Activated CD8-positive, alpha-beta memory T cell treated with anti-CD3 and anti-CD28 coated beads, Interleukin-2, amount 50 U/mL, for 24 hours (primary cell): ENCODE data around the gene GJD2.

Experiments
- DNase-seq: peaks from one replicate; pipeline ENCODE4 v3.0.0-alpha.2; 2020; ENCODE audit errors: extremely low read depth

The GJD2 gene

DNA sequence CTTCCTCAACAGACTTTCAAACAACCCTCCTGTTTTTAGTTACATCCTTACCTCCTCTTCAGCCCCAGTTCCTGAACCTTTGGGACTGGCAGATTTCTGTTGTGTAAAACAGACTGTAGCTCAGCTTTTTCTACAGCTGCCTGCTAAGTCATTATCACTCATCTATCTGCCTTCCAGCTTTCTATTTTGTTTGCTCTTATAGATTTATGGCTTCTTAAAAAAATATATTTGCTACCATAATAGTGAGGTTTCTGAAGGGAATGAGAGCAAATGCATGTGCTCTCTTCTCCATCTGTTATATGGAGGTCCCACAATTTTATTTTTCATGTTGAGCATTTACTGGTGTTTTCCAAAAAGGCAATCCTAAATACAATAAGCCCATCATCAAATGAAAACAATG is 18.2 kb upstream of the GJD2 start:
- no peak for DNase-seq

DNA sequence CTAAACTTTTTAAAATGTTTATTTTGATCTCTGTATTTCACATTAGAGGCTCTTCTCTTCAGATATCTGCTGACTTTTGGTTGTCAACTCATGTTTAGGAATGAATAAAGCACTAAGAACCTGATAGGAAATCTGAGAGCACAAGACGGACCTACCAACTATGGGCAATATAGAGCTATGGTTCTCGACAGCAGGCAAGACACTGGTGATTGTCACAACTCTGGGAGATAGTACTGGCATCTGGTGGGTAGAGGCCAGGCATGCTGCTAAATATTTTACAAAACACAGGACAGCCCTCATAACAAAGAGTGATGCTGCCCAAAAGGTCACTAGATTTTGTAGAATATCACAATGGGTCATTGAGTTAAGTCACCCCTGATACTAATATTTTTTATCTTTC is 17.5 kb upstream of the GJD2 start:
- no peak for DNase-seq

DNA sequence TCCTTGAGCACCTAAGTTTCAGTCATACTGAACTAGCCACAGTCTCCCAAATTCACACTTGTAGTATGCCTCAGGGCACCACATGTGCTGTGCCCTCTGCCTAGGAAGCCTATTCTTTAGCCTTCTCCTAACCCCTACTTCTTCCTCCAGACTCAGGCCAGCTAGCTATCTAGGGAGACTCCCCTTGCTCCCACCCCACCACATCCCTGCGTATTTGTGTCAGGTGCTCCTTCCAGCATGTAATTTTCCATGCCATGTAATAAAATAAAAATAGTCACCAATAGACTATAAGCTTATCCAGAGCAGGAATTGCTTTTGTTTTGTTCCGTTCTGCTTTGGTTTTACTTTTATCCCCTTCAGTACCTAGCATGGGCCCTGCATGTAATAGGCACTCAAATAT is 14.9 kb upstream of the GJD2 start:
- DNase-seq, result no peak

DNA sequence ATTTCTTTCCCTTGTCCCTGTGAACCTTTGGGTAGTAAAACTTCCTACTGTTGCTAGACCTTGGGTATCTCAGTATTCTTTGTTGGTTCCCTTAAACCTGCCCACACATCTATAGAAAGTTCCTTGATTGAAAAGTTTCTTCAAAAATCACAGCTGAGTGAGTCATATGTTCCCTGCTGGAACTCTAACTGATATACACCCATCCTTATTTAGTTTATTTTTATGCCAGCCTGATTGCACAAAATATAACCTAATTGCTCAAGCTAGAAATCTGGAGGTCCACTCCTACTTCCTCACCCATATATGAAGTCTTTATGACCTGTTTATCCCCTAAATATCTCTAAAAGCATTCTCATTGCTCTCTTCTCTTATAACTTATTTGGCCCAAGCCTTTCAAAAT is 13.7 kb upstream of the GJD2 start:
- no peak for DNase-seq

DNA sequence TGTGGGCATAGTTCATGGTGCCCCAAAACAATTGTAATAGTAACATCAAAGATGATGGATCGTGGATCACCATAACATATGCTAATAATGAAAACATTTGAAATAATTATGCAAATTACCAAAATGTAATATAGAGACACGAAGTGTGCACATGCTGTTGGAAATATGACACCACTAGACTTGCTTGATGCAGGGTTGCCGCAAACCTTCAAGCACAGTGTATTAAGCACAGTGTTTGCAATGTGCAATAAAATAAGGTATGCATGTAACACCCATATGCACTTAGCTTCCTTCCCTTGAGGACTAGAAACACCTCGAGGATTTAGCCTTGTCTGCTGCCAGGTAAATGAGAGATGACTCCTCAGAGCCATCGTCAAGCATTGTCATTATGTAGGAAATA is 10.9 kb upstream of the GJD2 start:
- no peak for DNase-seq

DNA sequence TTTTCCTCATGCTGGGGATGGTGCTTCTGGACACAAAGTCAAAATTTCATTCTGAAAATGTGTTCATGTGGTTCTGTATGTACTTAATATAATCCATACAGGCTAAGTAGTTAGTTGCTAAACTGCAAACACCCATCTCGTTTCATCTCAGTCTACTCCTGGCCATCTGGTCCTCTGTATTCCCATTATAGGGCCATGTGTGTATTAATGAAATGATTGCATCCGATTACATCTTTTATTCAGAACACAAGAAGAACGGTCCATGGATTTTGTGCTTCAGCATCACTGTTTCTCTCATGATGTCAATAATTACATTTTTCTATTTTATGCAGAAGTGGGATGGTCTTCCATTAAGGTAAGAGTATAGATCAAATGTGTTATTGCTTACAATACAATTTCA is 6.1 kb upstream of the GJD2 start:
- DNase-seq, result no peak

DNA sequence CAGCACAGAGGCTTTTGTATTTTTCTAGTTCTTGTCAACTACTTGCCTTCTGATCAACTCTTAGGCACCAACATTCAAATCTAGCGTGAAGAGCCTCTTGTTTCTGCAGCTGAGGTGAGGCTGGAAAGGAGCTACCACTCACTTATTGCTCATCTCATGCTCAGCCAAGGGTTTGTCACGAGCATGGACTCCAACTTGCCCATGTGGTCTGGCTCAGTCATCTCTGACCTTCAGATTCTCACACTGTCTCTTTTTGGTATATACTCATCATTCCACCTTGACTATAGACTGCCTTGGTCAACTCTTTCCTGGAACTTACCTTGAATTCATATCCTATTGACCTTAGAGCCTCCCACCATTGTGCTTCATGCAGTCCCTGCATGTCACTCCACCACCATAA is 5.2 kb upstream of the GJD2 start:
- DNase-seq, result no peak

DNA sequence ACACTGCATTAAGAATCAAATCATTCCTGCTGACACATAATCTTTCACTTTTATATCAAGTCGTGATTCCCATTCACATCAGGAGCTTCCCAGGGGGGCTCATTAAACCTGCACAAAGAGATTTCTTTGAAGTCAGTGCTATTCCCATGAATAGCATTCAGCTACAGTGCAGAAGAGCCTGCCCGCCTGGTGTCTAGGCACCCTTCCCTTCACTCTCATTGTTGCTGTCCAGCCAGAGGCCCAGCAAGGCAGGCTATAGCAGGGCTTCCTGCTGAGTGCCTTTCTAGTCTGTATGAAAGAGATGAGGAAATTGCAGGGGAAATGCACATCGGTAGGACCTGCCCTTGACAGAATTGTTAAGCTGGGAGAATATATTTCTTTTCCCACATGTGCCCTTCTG is 4.5 kb upstream of the GJD2 start:
- no peak for DNase-seq

DNA sequence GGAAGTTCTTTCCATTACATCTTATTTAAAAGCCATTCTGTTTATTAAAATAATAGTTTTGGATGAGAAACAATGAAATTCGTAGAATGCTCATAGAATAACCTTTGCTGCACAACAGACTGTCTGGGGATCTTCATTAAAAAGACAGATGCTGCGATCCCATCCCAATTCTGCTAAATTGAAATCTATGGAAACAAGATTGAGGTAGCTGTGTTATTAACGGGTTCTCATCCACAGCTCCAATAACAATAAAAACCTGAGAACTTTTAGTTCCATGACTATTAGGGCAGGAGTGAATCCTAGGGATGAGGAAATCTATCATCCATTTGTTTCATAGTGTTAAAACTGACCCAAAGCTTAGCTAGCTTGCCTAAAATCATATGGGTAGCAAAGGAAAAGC is 2.5 kb upstream of the GJD2 start:
- DNase-seq, result no peak

DNA sequence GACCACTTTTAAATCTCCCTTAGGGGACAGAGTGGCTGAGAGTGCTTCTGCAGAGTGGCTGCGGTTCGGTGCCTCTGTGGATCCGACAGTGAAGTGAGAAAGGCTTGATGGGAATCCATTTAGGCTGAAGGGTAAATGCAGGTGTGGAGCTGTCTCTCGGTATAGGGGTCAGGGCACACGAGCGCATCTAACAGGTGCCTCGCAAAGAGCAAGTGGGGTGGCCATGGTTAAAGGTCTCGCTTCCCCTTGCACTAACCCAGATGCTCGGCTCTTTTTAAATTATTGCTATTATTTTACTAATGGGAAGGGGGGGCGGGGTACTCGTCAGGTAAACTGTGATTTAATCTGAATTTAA is 598 bp upstream of the GJD2 start:
- DNase-seq, result no peak

DNA sequence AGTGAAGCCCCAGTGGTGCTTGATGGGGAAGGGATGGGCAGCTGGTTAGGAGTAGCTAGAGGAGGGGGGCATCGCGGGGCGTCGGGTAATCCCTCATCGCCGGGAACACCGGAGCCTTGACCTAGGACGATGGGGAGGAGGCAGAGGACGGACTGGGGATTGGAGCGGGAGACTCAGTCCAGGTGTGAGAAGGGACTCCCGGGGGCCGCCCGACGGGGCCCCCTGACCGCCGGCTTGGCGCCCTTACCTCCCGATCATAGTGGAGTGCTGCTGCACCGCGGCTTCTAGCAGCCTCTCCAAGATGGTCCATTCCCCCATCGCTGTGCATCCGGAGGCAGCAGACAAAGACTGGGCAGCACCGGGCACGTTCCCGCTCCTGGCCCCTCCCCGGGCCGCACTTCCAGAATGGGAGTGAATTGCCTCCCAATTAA is 612 bp downstream of the GJD2 start:
- DNase-seq, result no peak

DNA sequence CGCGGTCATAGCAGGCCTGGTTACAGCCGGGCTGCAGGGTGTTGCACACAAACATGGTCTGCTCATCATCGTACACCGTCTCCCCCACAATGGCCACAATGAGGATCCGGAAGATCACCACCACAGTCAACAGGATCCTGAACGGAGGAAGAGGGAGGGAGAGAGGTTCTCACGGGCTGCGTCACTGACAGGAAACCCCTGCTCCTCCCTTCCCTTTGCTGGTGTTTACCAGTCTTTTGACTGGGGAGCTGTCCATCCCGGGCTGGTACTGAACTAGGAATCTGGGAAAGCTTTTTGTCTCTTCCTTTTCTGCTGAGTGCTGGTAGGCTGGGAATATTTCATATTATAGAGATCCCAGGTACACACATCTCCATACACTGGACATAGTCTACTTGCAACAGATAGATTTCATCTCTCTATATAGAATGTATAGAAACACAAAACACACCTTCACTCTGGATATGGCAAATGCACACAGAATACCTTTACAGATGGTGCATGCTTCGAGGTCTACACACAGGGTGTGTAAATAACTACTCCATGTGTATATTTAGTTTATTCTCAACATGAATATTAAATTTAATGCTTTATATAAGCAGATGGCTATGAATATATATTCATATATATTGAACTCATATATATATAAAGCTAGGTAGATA is 1.4 kb downstream of the GJD2 start:
- no peak for DNase-seq

DNA sequence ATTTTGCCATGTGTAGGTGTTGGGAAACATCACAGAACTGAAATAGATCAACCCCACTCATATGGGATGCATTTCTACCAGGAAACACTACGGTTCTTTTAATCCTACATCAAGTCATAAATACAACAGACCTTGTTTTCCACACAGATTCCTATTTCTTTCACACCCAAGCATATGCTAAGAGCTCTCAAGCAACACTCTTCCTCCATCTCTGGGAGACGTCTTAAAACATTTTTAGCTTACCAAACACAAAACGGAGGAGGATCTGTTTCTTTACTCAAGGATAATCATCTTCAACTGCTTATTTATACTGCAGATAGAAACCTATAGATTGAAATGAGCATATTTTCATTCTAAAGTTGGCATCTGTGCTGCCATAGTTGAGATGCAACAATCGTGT is 5.1 kb downstream of the GJD2 start:
- DNase-seq, result no peak

DNA sequence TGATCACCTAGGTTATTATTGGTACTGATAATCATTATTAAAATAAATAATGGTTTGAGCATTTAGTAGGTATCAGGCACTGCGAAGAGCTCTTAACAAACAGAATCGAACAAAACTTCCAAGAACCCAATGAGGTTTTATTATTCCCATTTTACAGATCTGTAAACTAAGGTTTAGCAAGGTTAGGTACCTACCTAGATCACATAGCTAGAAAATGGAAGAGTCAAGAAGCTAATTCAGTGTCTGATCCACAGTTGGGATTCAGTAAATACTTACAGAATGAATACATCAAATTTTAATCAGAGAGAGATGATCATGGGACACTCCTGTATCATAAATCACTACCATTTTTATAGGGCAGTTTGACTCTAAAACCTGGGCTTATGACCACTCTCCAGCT is 15.5 kb downstream of the GJD2 start:
- DNase-seq, result no peak

DNA sequence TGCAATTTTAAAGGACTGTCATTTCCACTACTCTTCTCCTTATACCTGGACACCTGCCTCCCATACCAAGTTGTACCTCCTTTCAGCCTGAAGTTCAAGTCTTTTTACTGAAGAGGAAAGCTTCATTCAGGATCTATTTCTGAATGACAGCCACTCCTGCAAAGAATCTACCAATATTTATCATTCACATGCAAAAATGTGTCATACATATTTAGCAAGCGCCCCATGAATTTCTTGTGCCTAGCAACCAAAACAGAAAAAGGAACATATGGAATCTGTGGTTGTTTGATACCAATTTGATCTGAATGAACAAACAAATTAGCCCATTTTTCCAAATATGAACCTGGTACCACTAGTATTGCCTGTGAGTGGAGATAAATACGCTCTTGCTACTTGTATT is 16.8 kb downstream of the GJD2 start:
- no peak for DNase-seq

DNA sequence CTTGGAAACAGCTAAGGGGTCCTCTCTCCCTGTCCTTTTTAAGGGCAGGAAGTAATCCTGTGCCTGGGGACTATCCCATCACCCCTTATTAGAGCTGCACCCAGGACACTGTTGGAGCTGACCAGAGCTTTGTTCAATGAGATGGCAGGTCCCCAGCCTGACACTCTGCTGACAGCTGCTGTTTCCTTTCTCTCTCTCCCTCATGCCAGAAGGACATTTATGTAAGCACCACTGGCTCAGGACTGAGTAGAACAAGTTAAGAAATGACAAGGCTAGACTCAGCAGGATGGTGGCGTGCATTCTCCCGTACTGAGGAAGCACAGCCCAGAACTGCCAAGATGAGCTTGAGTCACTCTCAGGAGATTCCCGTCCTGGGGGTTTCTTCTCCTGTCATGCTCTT is 17.3 kb downstream of the GJD2 start:
- no peak for DNase-seq

DNA sequence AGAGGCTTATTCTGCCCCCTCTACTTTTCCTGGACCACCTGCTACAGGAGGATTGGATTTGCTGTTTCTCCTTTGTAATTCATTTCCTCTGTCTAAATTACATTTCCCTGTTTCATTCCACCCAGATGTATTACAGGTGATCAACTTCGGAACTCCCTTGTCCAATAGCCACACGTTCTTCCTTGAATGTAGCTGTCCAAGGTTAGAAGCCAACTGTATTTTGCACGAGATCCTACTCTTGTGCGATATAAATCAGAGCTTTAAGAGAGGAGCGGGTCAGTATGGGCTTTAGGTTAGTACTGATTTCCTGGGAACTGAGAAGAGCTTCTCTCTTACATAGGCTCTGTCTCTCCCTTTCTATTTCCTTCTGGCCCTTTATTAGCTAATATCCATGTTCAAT is 20.5 kb downstream of the GJD2 start:
- DNase-seq, result no peak

DNA sequence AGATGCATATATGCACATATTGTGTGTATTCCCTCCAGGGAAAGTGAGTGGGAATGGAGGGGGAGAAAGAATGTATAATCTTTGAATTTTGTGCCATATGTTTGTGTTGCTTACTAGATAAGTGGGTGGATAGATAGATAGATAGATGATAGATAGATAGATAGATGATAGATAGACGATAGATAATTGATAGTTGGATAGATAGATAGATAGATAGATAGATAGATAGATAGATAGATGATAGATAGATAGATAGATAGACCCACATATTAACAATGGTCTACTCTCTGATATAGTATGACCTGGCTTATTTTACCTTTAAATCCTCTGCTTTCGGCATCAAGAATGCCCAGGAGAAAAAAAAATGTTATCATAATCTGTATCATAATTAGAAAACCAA is 21.2 kb downstream of the GJD2 start:
- DNase-seq, result no peak

DNA sequence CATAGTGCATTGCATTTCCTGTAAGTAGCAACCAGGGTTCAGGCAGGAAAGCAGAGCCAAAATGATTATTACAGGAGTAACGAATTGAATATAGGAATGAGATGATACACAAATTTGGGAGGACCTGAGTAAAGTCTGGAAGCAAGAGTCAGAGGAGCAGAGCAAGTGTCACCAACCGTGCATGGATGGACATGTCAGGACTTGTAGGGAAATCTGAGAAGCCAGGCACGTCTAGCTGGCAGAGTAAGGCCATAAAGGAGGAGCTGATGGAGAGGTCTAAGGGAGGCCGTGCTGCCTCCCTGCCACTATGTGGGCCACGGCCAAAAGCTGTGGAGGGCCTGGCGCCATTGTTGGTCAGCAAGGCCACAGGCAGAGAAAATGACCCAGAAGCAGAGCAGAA is 22.4 kb downstream of the GJD2 start:
- no peak for DNase-seq

DNA sequence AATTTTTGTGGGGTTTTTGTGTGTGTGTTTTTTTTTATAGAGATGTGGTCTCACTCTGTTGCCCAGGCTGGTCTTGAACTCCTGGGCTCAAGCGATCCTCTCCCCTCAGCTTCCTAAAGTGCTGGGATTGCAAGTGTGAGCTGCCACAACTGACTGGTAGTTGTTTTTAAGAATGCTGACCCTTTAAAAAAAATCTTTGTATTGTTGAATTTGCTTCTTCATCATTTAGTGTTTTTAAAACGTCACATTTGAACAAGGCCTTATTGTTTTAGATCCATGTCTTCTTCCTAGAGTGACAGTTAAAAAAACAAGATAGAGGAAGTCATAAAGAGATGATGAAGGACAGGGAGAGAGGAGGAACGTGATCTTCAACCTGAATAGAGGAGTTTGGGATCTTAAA is 24.1 kb downstream of the GJD2 start:
- DNase-seq, result no peak

DNA sequence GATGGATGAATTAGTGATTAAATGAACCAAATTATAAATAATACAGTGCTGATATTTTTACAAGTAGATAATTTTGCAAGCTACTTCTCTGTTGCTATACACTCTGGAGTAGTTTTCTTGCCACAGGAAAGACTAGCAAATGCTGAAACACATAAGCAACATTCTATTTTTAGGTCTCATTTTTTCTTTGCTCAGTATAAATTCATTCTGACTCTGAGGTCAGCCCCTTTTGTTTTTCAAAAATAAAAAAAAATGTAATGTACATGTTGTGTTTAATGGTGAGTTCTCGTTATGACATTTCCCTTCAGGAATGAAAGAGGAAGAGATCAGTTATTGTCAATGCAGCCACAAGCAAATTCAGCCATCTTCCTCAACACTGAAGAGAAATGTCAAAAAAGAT is 24.9 kb downstream of the GJD2 start:
- DNase-seq, result no peak

DNA sequence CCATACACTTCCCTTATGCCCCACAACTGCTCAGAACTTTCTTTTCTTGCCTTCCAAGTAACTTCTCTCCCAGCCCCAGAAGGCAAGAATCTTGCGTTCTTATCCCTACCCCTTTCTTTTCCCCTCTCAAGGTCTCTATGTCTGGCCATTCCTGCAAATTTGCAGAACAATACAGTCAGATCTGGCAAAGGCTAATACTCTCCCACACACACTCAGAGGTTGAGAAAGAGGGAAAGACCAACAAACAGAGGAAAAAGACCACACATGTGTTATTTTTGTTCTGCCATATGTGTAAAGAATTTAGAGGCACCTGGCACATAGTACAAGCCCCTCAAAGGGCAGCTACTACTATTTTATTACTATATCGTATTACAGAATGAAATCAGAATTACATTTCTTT is 25.7 kb downstream of the GJD2 start:
- DNase-seq, result no peak

DNA sequence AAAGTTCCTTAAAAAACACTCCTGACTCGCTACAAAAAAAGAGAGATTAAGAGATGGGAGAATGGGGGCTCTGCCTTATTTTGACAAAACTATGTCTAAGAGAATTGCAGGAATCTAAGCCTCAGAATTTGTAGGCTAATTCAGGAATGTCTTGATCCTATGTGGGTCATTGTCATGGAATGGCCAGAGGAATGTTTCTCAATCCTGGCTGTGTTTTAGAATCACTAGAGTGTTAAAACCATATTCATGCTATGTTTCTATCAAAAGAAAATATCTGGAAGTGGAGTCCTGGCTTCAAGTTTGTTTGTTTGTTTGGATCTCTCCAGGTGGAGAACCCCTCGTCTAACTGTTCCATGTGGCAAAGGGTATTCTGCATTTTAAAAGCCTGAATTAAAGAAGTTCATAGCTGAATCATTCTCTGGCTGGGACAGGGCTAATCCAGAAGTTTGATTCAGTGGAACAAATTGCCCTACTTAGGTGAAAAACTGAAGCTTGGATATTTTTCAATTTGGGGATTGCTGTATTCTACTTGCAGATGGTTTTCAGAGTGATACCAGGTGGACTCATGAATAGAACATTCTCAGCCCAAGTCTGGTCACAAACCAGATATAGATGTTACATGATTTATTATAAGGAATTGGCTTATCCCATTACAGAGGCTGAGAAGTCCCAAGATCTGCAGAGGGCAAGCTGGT is 28.2 kb downstream of the GJD2 start:
- no peak for DNase-seq

DNA sequence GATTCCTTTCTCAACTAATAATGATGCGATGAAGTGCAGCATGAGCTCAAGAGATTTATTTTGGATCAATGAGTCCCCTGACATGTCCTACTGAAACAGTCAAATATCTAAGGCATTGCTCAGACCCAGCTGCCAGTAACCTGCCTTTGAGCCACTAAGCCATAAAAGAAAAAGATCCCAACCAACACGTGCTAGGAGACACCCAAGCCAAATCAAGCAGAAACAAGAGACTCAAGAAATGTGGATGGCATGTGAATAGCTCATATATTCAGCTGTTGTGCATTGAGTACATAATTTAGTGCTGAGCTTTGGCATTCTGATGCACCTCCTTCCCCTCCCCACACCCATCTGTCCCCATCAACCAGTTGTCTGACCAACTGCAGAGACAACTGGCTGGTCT is 29.2 kb downstream of the GJD2 start:
- no peak for DNase-seq
